Measurements from ENCODE around the gene KIF17.

KIF17 gene

GRCh38 chr1:20708891-20709290 lies 8.9 kb downstream of the KIF17 start:
- H3K4me3 Mint-ChIP-seq = no peak overlapping the region
- no peaks in the 10 kb centered on the region for H3K36me3 Mint-ChIP-seq (ENCODE audit: low read depth)
- no peaks in the 10 kb centered on the region for H3K27me3 Mint-ChIP-seq
- no peaks in the 10 kb centered on the region for H3K9me3 Mint-ChIP-seq
- no peak overlapping the region for H3K27ac Mint-ChIP-seq
- H3K4me1 Mint-ChIP-seq (ENCODE audit: low read depth) = no peaks in the 10 kb centered on the region

GRCh38 chr1:20708057-20708456 lies 9.8 kb downstream of the KIF17 start:
- Mint-ChIP-seq H3K27me3 (peaks cover 4% of the 10 kb centered on the region), H3K4me3 (no peak overlapping the region), H3K27ac (no peak overlapping the region), H3K36me3 (ENCODE audit: low read depth) (no peaks in the 10 kb centered on the region), H3K4me1 (ENCODE audit: low read depth) (no peaks in the 10 kb centered on the region), H3K9me3 (no peaks in the 10 kb centered on the region)

GRCh38 chr1:20706841-20707240 lies 11.0 kb downstream of the KIF17 start:
- Mint-ChIP-seq H3K9me3 (no peaks in the 10 kb centered on the region), H3K4me1 (ENCODE audit: low read depth) (no peaks in the 10 kb centered on the region), H3K27me3 (peaks cover 6% of the 10 kb centered on the region), H3K4me3 (no peak overlapping the region), H3K27ac (no peak overlapping the region), H3K36me3 (ENCODE audit: low read depth) (no peaks in the 10 kb centered on the region)

- H3K27me3 Mint-ChIP-seq = peaks cover 6% of the 10 kb centered on the region
- H3K27ac Mint-ChIP-seq = no peak overlapping the region
- H3K4me3 Mint-ChIP-seq = no peak overlapping the region
- H3K36me3 Mint-ChIP-seq (ENCODE audit: low read depth) = no peaks in the 10 kb centered on the region
- no peaks in the 10 kb centered on the region for H3K4me1 Mint-ChIP-seq (ENCODE audit: low read depth)
- H3K9me3 Mint-ChIP-seq = no peaks in the 10 kb centered on the region
Observed at GRCh38 chr1:20705203-20705755, 12.5 kb downstream of the KIF17 start.

- no peak overlapping the region for H3K4me3 Mint-ChIP-seq
- H3K36me3 Mint-ChIP-seq (ENCODE audit: low read depth) = no peaks in the 10 kb centered on the region
- H3K4me1 Mint-ChIP-seq (ENCODE audit: low read depth) = no peaks in the 10 kb centered on the region
- no peak overlapping the region for H3K27ac Mint-ChIP-seq
- no peaks in the 10 kb centered on the region for H3K9me3 Mint-ChIP-seq
- H3K27me3 Mint-ChIP-seq = peaks cover 6% of the 10 kb centered on the region
Observed at GRCh38 chr1:20704390-20705202, 13.2 kb downstream of the KIF17 start.

- Mint-ChIP-seq H3K9me3 (no peaks in the 10 kb centered on the region), H3K27ac (no peak overlapping the region), H3K27me3 (peaks cover 6% of the 10 kb centered on the region), H3K4me3 (no peak overlapping the region), H3K36me3 (ENCODE audit: low read depth) (no peaks in the 10 kb centered on the region), H3K4me1 (ENCODE audit: low read depth) (no peaks in the 10 kb centered on the region)
Observed at GRCh38 chr1:20703124-20703756, 14.6 kb downstream of the KIF17 start.

GRCh38 chr1:20702416-20702815 lies 15.4 kb downstream of the KIF17 start:
- H3K4me1 Mint-ChIP-seq (ENCODE audit: low read depth) = no peaks in the 10 kb centered on the region
- no peaks in the 10 kb centered on the region for H3K36me3 Mint-ChIP-seq (ENCODE audit: low read depth)
- no peaks in the 10 kb centered on the region for H3K9me3 Mint-ChIP-seq
- no peak overlapping the region for H3K4me3 Mint-ChIP-seq
- no peak overlapping the region for H3K27ac Mint-ChIP-seq
- H3K27me3 Mint-ChIP-seq = peaks cover 6% of the 10 kb centered on the region

GRCh38 chr1:20701847-20702246 lies 16.0 kb downstream of the KIF17 start:
- H3K27me3 Mint-ChIP-seq = peaks cover 6% of the 10 kb centered on the region
- no peak overlapping the region for H3K4me3 Mint-ChIP-seq
- no peaks in the 10 kb centered on the region for H3K36me3 Mint-ChIP-seq (ENCODE audit: low read depth)
- no peaks in the 10 kb centered on the region for H3K9me3 Mint-ChIP-seq
- no peak overlapping the region for H3K27ac Mint-ChIP-seq
- H3K4me1 Mint-ChIP-seq (ENCODE audit: low read depth) = no peaks in the 10 kb centered on the region

GRCh38 chr1:20701446-20701845 lies 16.4 kb downstream of the KIF17 start:
- Mint-ChIP-seq H3K27ac (no peak overlapping the region), H3K4me3 (no peak overlapping the region), H3K4me1 (ENCODE audit: low read depth) (no peaks in the 10 kb centered on the region), H3K27me3 (peaks cover 6% of the 10 kb centered on the region), H3K36me3 (ENCODE audit: low read depth) (no peaks in the 10 kb centered on the region), H3K9me3 (no peaks in the 10 kb centered on the region)

GRCh38 chr1:20700636-20701215 lies 17.1 kb downstream of the KIF17 start:
- no peaks in the 10 kb centered on the region for H3K9me3 Mint-ChIP-seq

GRCh38 chr1:20699558-20699957 lies 18.2 kb downstream of the KIF17 start:
- no peak overlapping the region for H3K27ac Mint-ChIP-seq
- H3K4me3 Mint-ChIP-seq = no peak overlapping the region

More at GRCh38 chr1:20700636-20701215, 17.1 kb downstream of the KIF17 start:
- Mint-ChIP-seq H3K36me3 (ENCODE audit: low read depth) (no peaks in the 10 kb centered on the region), H3K27me3 (peaks cover 6% of the 10 kb centered on the region), H3K4me3 (no peak overlapping the region), H3K27ac (no peak overlapping the region), H3K4me1 (ENCODE audit: low read depth) (peaks cover 6% of the 10 kb centered on the region)

GRCh38 chr1:20698195-20698910 lies 19.5 kb downstream of the KIF17 start:
- Mint-ChIP-seq H3K4me1 (ENCODE audit: low read depth) (peaks cover 6% of the 10 kb centered on the region), H3K27me3 (peaks cover 4% of the 10 kb centered on the region), H3K4me3 (no peak overlapping the region), H3K9me3 (no peaks in the 10 kb centered on the region), H3K36me3 (ENCODE audit: low read depth) (no peaks in the 10 kb centered on the region), H3K27ac (no peak overlapping the region)

More at GRCh38 chr1:20699558-20699957, 18.2 kb downstream of the KIF17 start:
- no peaks in the 10 kb centered on the region for H3K36me3 Mint-ChIP-seq (ENCODE audit: low read depth)
- H3K4me1 Mint-ChIP-seq (ENCODE audit: low read depth) = peaks cover 6% of the 10 kb centered on the region
- peaks cover 6% of the 10 kb centered on the region for H3K27me3 Mint-ChIP-seq
- no peaks in the 10 kb centered on the region for H3K9me3 Mint-ChIP-seq

GRCh38 chr1:20697563-20697962 lies 20.2 kb downstream of the KIF17 start:
- Mint-ChIP-seq H3K4me1 (ENCODE audit: low read depth) (peaks cover 6% of the 10 kb centered on the region), H3K27ac (no peak overlapping the region), H3K4me3 (no peak overlapping the region), H3K9me3 (no peaks in the 10 kb centered on the region), H3K36me3 (ENCODE audit: low read depth) (no peaks in the 10 kb centered on the region), H3K27me3 (no peaks in the 10 kb centered on the region)

- Mint-ChIP-seq H3K4me3 (peak overlapping the region; percentile 79), H3K36me3 (ENCODE audit: low read depth) (no peaks in the 10 kb centered on the region), H3K9me3 (no peaks in the 10 kb centered on the region), H3K27me3 (no peaks in the 10 kb centered on the region), H3K4me1 (ENCODE audit: low read depth) (peaks cover 6% of the 10 kb centered on the region), H3K27ac (no peak overlapping the region)
Observed at GRCh38 chr1:20696397-20697333, 21.1 kb downstream of the KIF17 start.

All from stimulated activated naive CD8-positive, alpha-beta T cell treated with anti-CD3 and anti-CD28 coated beads, Interleukin-15, Interleukin-2, amounts not matched to agents 100 ng/mL and 50 ng/mL, for 24 hours (primary cell).